K562 (cell line): ENCODE results near the gene SDK1. TPM values are rescaled to one million over a fixed set of nuclear protein-coding genes. Genes with fewer than 3 reads are reported as not detected.

Source experiments
- ATAC-seq: fragments of 200-7000 bp; cut with Tn5 transposase; 3 replicates; pipeline ENCODE4 v1.9.1; 2020; ENCODE audit warnings: moderate library complexity
- BruUV-seq: library from RNA; stranded (reverse); fragments of 400-500 nt; replicated peaks from 2 replicates; lab custom pipeline; 2021; lab: Mats Ljungman, UMichigan
- CTCF ChIA-PET: fragments of 300-600 bp; formaldehyde crosslinking; extraction: SDS; loops from one replicate; lab custom pipeline; 2021; ENCODE audit warnings: low intra/inter-chr PET ratio; lab: Yijun Ruan, JAX
- POLR2A ChIA-PET: fragments of 300-600, 350-650 bp; sonication (Branson Sonifier 250); formaldehyde crosslinking; extraction: SDS; loops from one replicate; lab custom pipeline; 2021; ENCODE audit warnings: antibody characterized with exemption, inconsistent platforms; lab: Yijun Ruan, JAX
- DNase-seq, 4 experiments: peaks; one replicate each; pipeline versions ENCODE4 v3.0.0 to v3.0.0-alpha.2; 2011 to 2018; ENCODE audit warnings: low spot score in 3 of 4, mixed read lengths in 3 of 4; ENCODE audit errors: extremely low read depth in 1 of 4
- FAIRE-seq: peaks from 2 replicates; lab custom pipeline; 2011; peaks lifted over from hg19 to GRCh38; lab: Jason Lieb, UNC
- H2AFZ ChIP-seq: 2 replicates; pipeline ENCODE4 v1.6.0; 2011; ENCODE audit warnings: low read depth, low read length, control low read depth, inconsistent platforms
- H3K27ac ChIP-seq: fragments of 200-600 bp; 3 replicates; pipeline ENCODE4 v1.8.0; 2011; ENCODE audit warnings: low read depth, mild to moderate bottlenecking, control low read depth, inconsistent platforms, low read length, moderate library complexity, mixed read lengths; ENCODE audit errors: extremely low read depth
- H3K27me3 ChIP-seq, 2 experiments: fragments of 300-600 bp in 1 of 2; 2 replicates in 1 of 2; 3 replicates in 1 of 2; pipeline versions ENCODE4 v1.6.0 to v1.8.0; 2011; ENCODE audit warnings: inconsistent platforms in 2 of 2, low read length in 2 of 2, mild to moderate bottlenecking in 1 of 2, mixed read lengths in 1 of 2, moderate library complexity in 1 of 2; ENCODE audit not compliant: control insufficient read depth in 2 of 2, insufficient read depth in 2 of 2
- H3K36me3 ChIP-seq: fragments of 300-600 bp; 3 replicates; pipeline ENCODE4 v1.8.0; 2011; ENCODE audit warnings: mild to moderate bottlenecking, low read length, inconsistent platforms; ENCODE audit not compliant: control insufficient read depth, insufficient read depth
- H3K4me1 ChIP-seq, 2 experiments: fragments of 200-600 bp in 1 of 2; replicated peaks in 1 of 2; 2 replicates in 1 of 2; 3 replicates in 1 of 2; pipeline versions ENCODE4 v1.5.1 to v1.8.0; 2011; ENCODE audit warnings: inconsistent platforms in 2 of 2, low read length in 2 of 2, mild to moderate bottlenecking in 1 of 2, mixed read lengths in 1 of 2, moderate library complexity in 1 of 2; ENCODE audit not compliant: control insufficient read depth in 2 of 2, insufficient read depth in 2 of 2
- H3K4me2 ChIP-seq: 2 replicates; pipeline ENCODE4 v1.6.1; 2011; ENCODE audit warnings: low read length, control low read depth, inconsistent platforms, mixed read lengths; ENCODE audit not compliant: insufficient read depth
- H3K4me3 ChIP-seq: fragments of 200-600 bp; sonication (generic), shearing (Covaris generic); 2 replicates; pipeline ENCODE4 v1.5.1; 2016; ENCODE audit warnings: control low read depth, inconsistent platforms
- H3K79me2 ChIP-seq: fragments of 200-600 bp; 3 replicates; pipeline ENCODE4 v1.8.0; 2011; ENCODE audit warnings: low read length, inconsistent platforms; ENCODE audit not compliant: control insufficient read depth, insufficient read depth
- H3K9ac ChIP-seq, 2 experiments: 2 replicates each; pipeline versions ENCODE4 v1.6.0 to v1.6.1; 2011; ENCODE audit warnings: low read depth in 2 of 2, low read length in 2 of 2, control low read depth in 1 of 2, inconsistent platforms in 1 of 2, mild to moderate bottlenecking in 1 of 2, mixed read lengths in 1 of 2; ENCODE audit not compliant: insufficient read depth in 1 of 2
- H3K9me1 ChIP-seq: one replicate; pipeline ENCODE4 v1.6.0; 2011; ENCODE audit warnings: inconsistent platforms, mild to moderate bottlenecking, low read length, moderate library complexity; ENCODE audit not compliant: control insufficient read depth, insufficient read depth
- H3K9me3 ChIP-seq: replicated peaks from 2 replicates; pipeline ENCODE4 v1.5.1; 2011; ENCODE audit warnings: low read depth, low read length, inconsistent platforms; ENCODE audit not compliant: control insufficient read depth, insufficient read depth
- H4K20me1 ChIP-seq: replicated peaks from 2 replicates; pipeline ENCODE4 v1.6.1; 2011; ENCODE audit warnings: low read length, inconsistent platforms, mixed read lengths; ENCODE audit not compliant: control insufficient read depth, insufficient read depth
- CCAR2 ChIP-seq: fragments of 200-400 bp; formaldehyde crosslinking; IDR thresholded peaks from 2 replicates; pipeline ENCODE4 v1.6.1; 2017; ENCODE audit warnings: mild to moderate bottlenecking, low read depth, low read length
- CHCHD3 ChIP-seq: fragments of 250-450 bp; sonication (Bioruptor Pico); IDR thresholded peaks from 2 replicates; pipeline ENCODE4 v2.1.2; 2022; ENCODE audit warnings: mild to moderate bottlenecking
- ELF4 ChIP-seq: fragments of 450-650 bp; formaldehyde crosslinking; IDR thresholded peaks from 2 replicates; pipeline ENCODE4 v1.4.0; 2022; ENCODE audit warnings: missing genetic modification characterization
- FOXJ2 ChIP-seq: fragments of 200-800 bp; sonication (Bioruptor generic); IDR thresholded peaks from 2 replicates; pipeline ENCODE4 v1.6.1; 2016; ENCODE audit warnings: missing genetic modification characterization, missing compliant biosample characterization
- GTF2E2 ChIP-seq: fragments of 200-800 bp; sonication (Bioruptor generic); IDR thresholded peaks from 2 replicates; pipeline ENCODE4 v1.6.1; 2016; ENCODE audit warnings: missing genetic modification characterization, missing compliant biosample characterization
- ILF3 ChIP-seq: fragments of 450-650 bp; IDR thresholded peaks from 2 replicates; pipeline ENCODE4 v1.6.1; 2018; ENCODE audit warnings: antibody characterized with exemption, mild to moderate bottlenecking, moderate library complexity, borderline replicate concordance
- KLF16 ChIP-seq: IDR thresholded peaks from 2 replicates; pipeline ENCODE4 v1.6.1; 2016; ENCODE audit warnings: antibody characterized with exemption
- MYBL2 ChIP-seq, 2 experiments: fragments of 450-650 bp in 1 of 2; sonication (generic) in 1 of 2; formaldehyde crosslinking in 1 of 2; IDR thresholded peaks; 2 replicates each; pipeline versions ENCODE4 v1.6.1 to v1.8.1; 2017 to 2022; ENCODE audit warnings: borderline replicate concordance in 1 of 2, inconsistent platforms in 1 of 2, low read depth in 1 of 2, mild to moderate bottlenecking in 1 of 2, missing genetic modification reagents in 1 of 2, moderate library complexity in 1 of 2
- MYC ChIP-seq, 2 experiments: fragments of 250-450 bp in 1 of 2; sonication (Bioruptor Pico) in 1 of 2; IDR thresholded peaks; 2 replicates each; pipeline versions ENCODE4 v1.5.1 to v1.6.1; 2012 to 2021; ENCODE audit warnings: low read depth in 2 of 2, borderline replicate concordance in 1 of 2, improper control_type of control experiment in 1 of 2, low read length in 1 of 2, mild to moderate bottlenecking in 1 of 2, moderate library complexity in 1 of 2
- SAP30 ChIP-seq: fragments of 200-600 bp; sonication (generic); IDR thresholded peaks from 2 replicates; pipeline ENCODE4 v1.6.1; 2012; ENCODE audit warnings: borderline replicate concordance, low read depth, mild to moderate bottlenecking, moderate library complexity, low read length, control low read depth, inconsistent platforms; ENCODE audit not compliant: insufficient read depth, poor library complexity, severe bottlenecking
- TCF15 ChIP-seq: fragments of 250-450 bp; sonication (Bioruptor Pico); IDR thresholded peaks from 2 replicates; pipeline ENCODE4 v1.8.0; 2022; ENCODE audit warnings: moderate library complexity, mild to moderate bottlenecking, inconsistent platforms
- ZFP1 ChIP-seq: fragments of 450-650 bp; formaldehyde crosslinking; IDR thresholded peaks from 2 replicates; pipeline ENCODE4 v1.4.0; 2020; ENCODE audit warnings: mild to moderate bottlenecking, mixed read lengths
- ZNF785 ChIP-seq: fragments of 250-450 bp; sonication (Bioruptor Pico); IDR thresholded peaks from 2 replicates; pipeline ENCODE4 v1.4.0; 2020; ENCODE audit warnings: mild to moderate bottlenecking
- WGBS: fragments of 100-300 bp; shearing (Covaris generic); methylation state at CpG from one replicate; pipeline ENCODE4 v1.1.6; 2016; ENCODE audit warnings: low coverage, mixed read lengths; ENCODE audit not compliant: insufficient coverage; ENCODE audit errors: missing lambda C conversion rate; 5-methylcytosine and 5-hydroxymethylcytosine counted together
- in situ Hi-C: fragments of 300-500 bp; cut with MboI; formaldehyde crosslinking; loops from 4 replicates; pipeline ENCODE4 v1.15.0; 2018; ENCODE audit warnings: inconsistent platforms, mixed read lengths
- intact Hi-C: fragments of 100-400 bp; cut with micrococcal nuclease; formaldehyde crosslinking; loops from 2 replicates; pipeline ENCODE4 v1.14.2; 2022
- polyA plus RNA-seq, 8 experiments: library from polyadenylated mRNA; depleted of rRNA in 4 of 8; stranded (reverse) in 5 of 8; unstranded in 3 of 8; fragments of >200 nt; fragmentation: Nextera tagmentation in 2 of 8; fragmentation: Illumina TruSeq in 1 of 8; extraction: Ambion mirVana in 2 of 8; extraction: Trizol in 1 of 8; gene quantifications; 2 replicates each; pipeline versions ENCODE4 v1.2.1 to v1.2.3, GENCODE V29; 2011 to 2014; ENCODE audit warnings: inconsistent platforms in 1 of 8, missing spikeins in 1 of 8
- total RNA-seq, 7 experiments: library from RNA; depleted of rRNA in 6 of 7; stranded (reverse); fragments of >200 nt in 6 of 7; fragmentation: Illumina TruSeq in 2 of 7; extraction: Trizol in 2 of 7; gene quantifications; 2 replicates each; pipeline versions ENCODE4 v1.2.1 to v1.2.3, GENCODE V29; 2011 to 2021; ENCODE audit warnings: low replicate concordance in 1 of 7
- TF ChIP-seq, protein P1 (sequence below), 2 experiments: fragments of 250-450 bp in 1 of 2; fragments of 450-650 bp in 1 of 2; sonication (Bioruptor Pico) in 1 of 2; IDR thresholded peaks; 2 replicates each; pipeline versions ENCODE4 v1.6.1 to v1.8.0; 2016 to 2021; ENCODE audit warnings: mild to moderate bottlenecking in 2 of 2, moderate library complexity in 2 of 2, missing compliant biosample characterization in 1 of 2, missing genetic modification characterization in 1 of 2
- TF ChIP-seq, protein P2 (sequence below): sonication (generic); formaldehyde crosslinking; IDR thresholded peaks from 2 replicates; pipeline ENCODE4 v1.9.0; 2022; ENCODE audit warnings: mild to moderate bottlenecking, missing genetic modification reagents
- TF ChIP-seq, protein P3 (sequence below): IDR thresholded peaks from 2 replicates; pipeline ENCODE4 v1.6.1; 2011; ENCODE audit warnings: borderline replicate concordance, low read depth, mild to moderate bottlenecking, moderate library complexity, low read length; ENCODE audit not compliant: insufficient read depth, poor library complexity, severe bottlenecking

SDK1 gene
- total and polyA plus RNA-seq, 9 of the 15 experiments (the other 6 are each of a cell fraction or from before 2014, with no cell fraction given) = 0.16 TPM; not detected in 8

- 0 out of 2 replicates have a peak, but pooled peaks cover 3% of the 10 kb centered on the region for H4K20me1 ChIP-seq
- H3K4me1 ChIP-seq = no peaks in the 10 kb centered on the region
- DNase-seq = no peak
- TF ChIP-seq CCAR2 = no peak
- TF ChIP-seq ZFP1 (CRISPR knock-in tag) = no peak
- TF ChIP-seq KLF16 = no peak
- no peak for TF ChIP-seq MYC (IDR thresholded peaks at IDR 0.05; ENCODE audit: low read depth, low read length)
- no peak for TF ChIP-seq MYC (CRISPR knock-in tag; IDR thresholded peaks at IDR 0.05; ENCODE audit: borderline replicate concordance, low read depth)
- no peak for TF ChIP-seq SAP30
- no peak for TF ChIP-seq ELF4
- TF ChIP-seq MYBL2 (IDR thresholded peaks at IDR 0.05; ENCODE audit: low read depth) = no peak
- no peak for TF ChIP-seq MYBL2 (CRISPR knock-in tag; IDR thresholded peaks at IDR 0.05; ENCODE audit: borderline replicate concordance)
- TF ChIP-seq TCF15 (CRISPR knock-in tag) = no peak
- TF ChIP-seq, protein P1, sequence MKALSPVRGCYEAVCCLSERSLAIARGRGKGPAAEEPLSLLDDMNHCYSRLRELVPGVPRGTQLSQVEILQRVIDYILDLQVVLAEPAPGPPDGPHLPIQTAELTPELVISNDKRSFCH (CRISPR knock-in tag; IDR thresholded peaks at IDR 0.05) = no peak
- TF ChIP-seq, protein P1 (tag; IDR thresholded peaks at IDR 0.05) = no peak
- TF ChIP-seq FOXJ2 (tag) = no peak
- TF ChIP-seq ILF3 = no peak
- no peak for TF ChIP-seq CHCHD3 (CRISPR knock-in tag)
- TF ChIP-seq, protein P2, sequence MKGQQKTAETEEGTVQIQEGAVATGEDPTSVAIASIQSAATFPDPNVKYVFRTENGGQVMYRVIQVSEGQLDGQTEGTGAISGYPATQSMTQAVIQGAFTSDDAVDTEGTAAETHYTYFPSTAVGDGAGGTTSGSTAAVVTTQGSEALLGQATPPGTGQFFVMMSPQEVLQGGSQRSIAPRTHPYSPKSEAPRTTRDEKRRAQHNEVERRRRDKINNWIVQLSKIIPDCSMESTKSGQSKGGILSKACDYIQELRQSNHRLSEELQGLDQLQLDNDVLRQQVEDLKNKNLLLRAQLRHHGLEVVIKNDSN (CRISPR knock-in tag) = no peak
- no peak for TF ChIP-seq ZNF785 (CRISPR knock-in tag)
- TF ChIP-seq, protein P3, sequence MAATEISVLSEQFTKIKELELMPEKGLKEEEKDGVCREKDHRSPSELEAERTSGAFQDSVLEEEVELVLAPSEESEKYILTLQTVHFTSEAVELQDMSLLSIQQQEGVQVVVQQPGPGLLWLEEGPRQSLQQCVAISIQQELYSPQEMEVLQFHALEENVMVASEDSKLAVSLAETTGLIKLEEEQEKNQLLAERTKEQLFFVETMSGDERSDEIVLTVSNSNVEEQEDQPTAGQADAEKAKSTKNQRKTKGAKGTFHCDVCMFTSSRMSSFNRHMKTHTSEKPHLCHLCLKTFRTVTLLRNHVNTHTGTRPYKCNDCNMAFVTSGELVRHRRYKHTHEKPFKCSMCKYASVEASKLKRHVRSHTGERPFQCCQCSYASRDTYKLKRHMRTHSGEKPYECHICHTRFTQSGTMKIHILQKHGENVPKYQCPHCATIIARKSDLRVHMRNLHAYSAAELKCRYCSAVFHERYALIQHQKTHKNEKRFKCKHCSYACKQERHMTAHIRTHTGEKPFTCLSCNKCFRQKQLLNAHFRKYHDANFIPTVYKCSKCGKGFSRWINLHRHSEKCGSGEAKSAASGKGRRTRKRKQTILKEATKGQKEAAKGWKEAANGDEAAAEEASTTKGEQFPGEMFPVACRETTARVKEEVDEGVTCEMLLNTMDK = no peak
- TF ChIP-seq GTF2E2 (tag) = no peak
- TF ChIP-seq, all 486 proteins: peak for 0
- in situ Hi-C loops (no loop called here), intact Hi-C loops (no loop called here)
- 0% methylated on average over 10 of the region's 13 CpGs for WGBS
- no TSS peak for BruUV-seq
- no peak overlapping the region for H3K27ac ChIP-seq
- H3K79me2 ChIP-seq = no peaks in the 10 kb centered on the region
- no peaks in the 10 kb centered on the region for H3K36me3 ChIP-seq
- ChIA-PET POLR2A (no interaction called here), CTCF (no interaction called here)
- H3K9ac ChIP-seq = no peak overlapping the region
- peaks cover 0 to 63% of the 10 kb centered on the region in 2 experiments; a peak in 4 of 5 replicates for H3K27me3 ChIP-seq
- H3K9me1 ChIP-seq = no peaks in the 10 kb centered on the region
- ATAC-seq (no peak), FAIRE-seq (no peak)
- no peak overlapping the region for H3K4me2 ChIP-seq
- H3K9me3 ChIP-seq = no peaks in the 10 kb centered on the region
- H2AFZ ChIP-seq = no peak overlapping the region
- H3K4me3 ChIP-seq = no peak overlapping the region
Measured at GRCh38 chr7:4073750-4074149, 772.7 kb downstream of the SDK1 start.
